NB4 (cell line): ENCODE results near the gene SLC22A23.

Source experiments
- CTCF ChIP-seq: IDR thresholded peaks from one replicate; pipeline ENCODE4 v1.5.1; 2012; ENCODE audit warnings: low read depth, low read length
- MAX ChIP-seq: IDR thresholded peaks from 2 replicates; pipeline ENCODE4 v1.6.1; 2011; ENCODE audit warnings: low read depth, low read length
- MYC ChIP-seq: IDR thresholded peaks from 2 replicates; pipeline ENCODE4 v1.6.1; 2011; ENCODE audit warnings: low read depth, low read length
- POLR2A ChIP-seq: IDR thresholded peaks from 2 replicates; pipeline ENCODE4 v1.6.1; 2011; ENCODE audit warnings: mild to moderate bottlenecking; ENCODE audit not compliant: insufficient read length; ENCODE audit errors: extremely low read depth

GRCh38 chr6:3281631-3282475 lies 175.0 kb downstream of the SLC22A23 start:
- TF ChIP-seq CTCF, result no peak
- TF ChIP-seq MAX, result no peak
- TF ChIP-seq MYC, result no peak
- TF ChIP-seq POLR2A, result no peak
